ENCODE data around the gene UNC119. TPM values are rescaled to one million over a fixed set of nuclear protein-coding genes. Genes with fewer than 3 reads are reported as not detected.

Gene UNC119
- 14.1 and 19.3 TPM in 2 replicates for total RNA-seq

DNA sequence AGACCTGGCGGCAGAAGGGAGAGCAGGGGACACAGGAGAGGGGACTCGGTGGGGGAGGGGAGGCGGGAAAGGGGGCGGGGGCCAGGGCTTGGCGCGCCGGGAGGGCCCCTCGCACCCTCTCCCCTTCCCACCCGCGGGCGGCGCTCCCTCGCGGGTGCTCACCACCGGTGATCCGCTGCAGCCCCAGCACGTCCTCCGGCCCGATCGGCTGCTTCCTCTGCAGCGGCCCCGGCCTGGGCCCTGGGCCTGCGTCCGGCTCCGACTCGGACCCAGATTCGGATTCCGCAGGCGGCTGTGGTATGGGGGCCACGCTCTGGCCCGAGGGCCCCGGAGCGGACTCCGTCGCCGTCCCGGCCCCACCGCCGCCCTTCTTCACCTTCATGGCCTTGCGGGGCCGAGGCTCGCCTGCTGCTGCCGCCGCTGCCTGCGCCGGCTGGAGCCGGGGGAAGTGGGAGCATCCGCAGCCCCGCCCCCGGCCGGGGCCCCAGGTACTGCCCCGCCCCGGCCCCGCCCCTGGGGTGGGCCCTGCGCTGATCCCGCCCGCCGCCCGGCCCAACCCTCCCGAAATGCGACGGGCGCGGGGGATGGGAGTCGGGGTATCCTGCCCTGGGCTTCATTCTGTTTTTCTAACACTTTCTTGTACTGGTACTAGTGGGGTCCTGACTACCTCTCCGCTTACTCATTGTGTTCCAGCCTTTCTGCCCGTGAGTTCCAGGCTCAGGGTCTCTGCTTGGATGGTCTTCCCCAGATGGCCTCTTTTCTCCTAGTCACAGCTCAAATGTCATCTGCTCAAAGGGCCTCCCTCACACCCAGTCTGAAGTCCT, at the start of gene UNC119:
Gene UNC119 (minus strand): TSS at position 449 of the 824 bp plus-strand sequence. CDS start 67 bp downstream, at position 382.

GRCh38 chr17:28598799-28599310, 46.4 kb upstream of the UNC119 start, which contains the start of gene SPAG5:
TSS of gene SPAG5 (minus strand) at chr17:28599025. CDS start at chr17:28598946, 79 bp downstream.

GRCh38 chr17:28576758-28577465, 24.5 kb upstream of the UNC119 start, which contains the start of gene ALDOC:
TSS of gene ALDOC (minus strand) at chr17:28576895. CDS start at chr17:28575532, 1,363 bp downstream.

DNA sequence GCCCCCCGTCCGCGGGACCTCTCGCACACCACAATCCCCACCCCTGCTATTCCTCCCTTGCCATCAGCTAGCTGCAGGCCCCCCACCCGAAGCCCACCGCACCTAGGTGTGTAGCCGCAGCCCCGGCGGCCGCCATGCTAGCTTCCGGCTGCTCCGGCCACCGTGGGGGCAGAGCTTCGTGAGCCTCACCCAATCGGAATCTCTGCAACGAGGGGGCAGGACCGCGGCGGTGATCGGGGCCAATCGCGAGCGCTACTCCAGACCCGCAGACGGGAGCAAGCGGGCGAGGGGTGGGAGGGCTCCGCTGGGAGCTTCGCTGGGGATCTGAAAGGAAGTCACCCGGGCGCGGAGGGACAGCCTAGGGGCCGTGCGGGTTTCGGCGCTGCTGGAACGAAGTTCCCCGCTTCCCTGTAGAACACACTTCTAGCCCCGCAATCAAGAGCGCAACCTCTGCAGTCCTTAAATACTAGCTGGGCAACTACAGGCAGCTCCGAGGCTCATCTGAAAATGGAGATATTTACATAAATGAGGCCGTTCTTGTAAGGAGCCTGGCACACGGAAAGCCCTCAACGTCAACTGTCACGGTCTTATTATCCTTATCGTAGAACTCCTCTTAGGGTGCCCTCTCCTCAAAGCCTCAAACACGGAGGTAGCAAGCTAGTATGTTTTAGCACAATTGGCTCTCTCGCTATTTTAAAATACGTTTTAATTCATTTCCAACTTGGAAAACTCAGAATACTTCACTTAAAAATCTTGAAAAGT, 19.1 kb upstream of the UNC119 start, which contains the start of gene PIGS:
Gene PIGS (minus strand): TSS at position 164 of the 762 bp plus-strand sequence. CDS start 28 bp downstream, at position 136.

GRCh38 chr17:28505986-28506665, 46.3 kb downstream of the UNC119 start, which contains the start of gene FOXN1:
TSS of gene FOXN1 (plus strand) at chr17:28506348. CDS start at chr17:28523970, 17,622 bp downstream.

Other genes starting within 250 kb of the UNC119 start
- 29.9 and 55.8 TPM in 2 replicates for gene TMEM97, start 233.4 kb downstream of the UNC119 start, total RNA-seq
- 39.3 and 52.8 TPM in 2 replicates for gene IFT20, start 217.2 kb downstream of the UNC119 start, total RNA-seq
- 47.9 and 50.8 TPM in 2 replicates for gene TNFAIP1, start 216.9 kb downstream of the UNC119 start, total RNA-seq
- 79.1 and 98.4 TPM in 2 replicates for gene POLDIP2, start 195.1 kb downstream of the UNC119 start, total RNA-seq
- gene SEBOX, start 187.4 kb downstream of the UNC119 start, total RNA-seq = not detected in 2 replicates
- 0.07 and 0.13 TPM in 2 replicates for gene VTN, start 182.3 kb downstream of the UNC119 start, total RNA-seq
- gene SARM1, start 180.9 kb downstream of the UNC119 start, total RNA-seq = 4.4 and 5.8 TPM in 2 replicates
- 3.6 and 6.5 TPM in 2 replicates for gene SLC46A1, start 146.4 kb downstream of the UNC119 start, total RNA-seq
- gene SLC13A2, start 79.0 kb downstream of the UNC119 start, total RNA-seq = not detected in 2 replicates
- gene FOXN1, start 46.3 kb downstream of the UNC119 start, total RNA-seq = not detected in 2 replicates
- gene PIGS, start 18.9 kb upstream of the UNC119 start, total RNA-seq = 43.0 and 62.8 TPM in 2 replicates
- 17.7 and 23.4 TPM in 2 replicates for gene ALDOC, start 24.3 kb upstream of the UNC119 start, total RNA-seq
- gene SPAG5, start 46.4 kb upstream of the UNC119 start, total RNA-seq = 45.1 and 65.0 TPM in 2 replicates
- gene RSKR, start 61.6 kb upstream of the UNC119 start, total RNA-seq = 12.6 and 12.7 TPM in 2 replicates
- gene BLTP2, start 92.5 kb upstream of the UNC119 start, total RNA-seq = 213 TPM in 2 replicates
- gene SDF2, start 109.3 kb upstream of the UNC119 start, total RNA-seq = 31.2 and 36.7 TPM in 2 replicates
- gene SUPT6H, start 109.6 kb upstream of the UNC119 start, total RNA-seq = 55.9 and 65.0 TPM in 2 replicates
- 1.1 and 1.3 TPM in 2 replicates for gene PROCA1, start 159.3 kb upstream of the UNC119 start, total RNA-seq
- 24.9 and 96.6 TPM in 2 replicates for gene RAB34, start 165.2 kb upstream of the UNC119 start, total RNA-seq
- 554 and 645 TPM in 2 replicates for gene RPL23A, start 167.4 kb upstream of the UNC119 start, total RNA-seq
- gene TLCD1, start 173.6 kb upstream of the UNC119 start, total RNA-seq = 0.93 and 1.0 TPM in 2 replicates
- 1.1 and 1.5 TPM in 2 replicates for gene NEK8, start 176.2 kb upstream of the UNC119 start, total RNA-seq
- 24.6 and 27.9 TPM in 2 replicates for gene TRAF4, start 191.4 kb upstream of the UNC119 start, total RNA-seq

Data from thoracic aorta endothelial cell (primary cell).